Esophagus muscularis mucosa (tissue), 4 donors: ENCODE measurements around the gene PLEKHH3.

Experiments
- CTCF ChIP-seq, 3 experiments: fragments of 200-600 bp in 2 of 3; fragments of 450-650 bp in 1 of 3; sonication (generic) in 2 of 3; IDR thresholded peaks; one replicate each; pipeline ENCODE4 v1.5.1; 2017 to 2019; ENCODE audit warnings: antibody characterized with exemption in 3 of 3, mild to moderate bottlenecking in 2 of 3, moderate library complexity in 1 of 3
- EP300 ChIP-seq: sonication (generic); formaldehyde crosslinking; IDR thresholded peaks from one replicate; pipeline ENCODE4 v1.6.1; 2017; ENCODE audit warnings: antibody characterized with exemption
- POLR2A ChIP-seq: fragments of 450-650 bp; IDR thresholded peaks from one replicate; pipeline ENCODE4 v1.6.1; 2017; ENCODE audit warnings: antibody characterized with exemption, moderate library complexity, mild to moderate bottlenecking, low read depth
- POLR2AphosphoS5 ChIP-seq, 2 donors: sonication (generic); formaldehyde crosslinking; IDR thresholded peaks; one replicate each; pipeline ENCODE4 v1.6.1; 2017; ENCODE audit warnings: antibody characterized with exemption in 2 of 2

- TF ChIP-seq CTCF (IDR thresholded peaks at IDR 0.05) = no peak
- TF ChIP-seq EP300 = no peak
- no peak for TF ChIP-seq POLR2A
- TF ChIP-seq POLR2AphosphoS5 (IDR thresholded peaks at IDR 0.05) = no peak
Measured at GRCh38 chr17:42655528-42655927, 21.3 kb downstream of the PLEKHH3 start.
